GM23338 (cell line): Measurements from ENCODE around the gene PDK4. TPM values are rescaled to one million over a fixed set of nuclear protein-coding genes. Genes with fewer than 3 reads are reported as not detected.

Experiments used
- CREB1 ChIP-seq: fragments of 250-450 bp; sonication (Bioruptor Pico); IDR thresholded peaks from 2 replicates; pipeline ENCODE4 v1.5.0; 2020; ENCODE audit warnings: low read depth, mild to moderate bottlenecking, moderate library complexity
- CTCF ChIP-seq, 2 experiments: fragments of 200-600 bp in 1 of 2; sonication (generic) in 1 of 2; conservative IDR thresholded peaks; 2 replicates each; pipeline versions ENCODE4 v1.5.1 to v1.6.1; 2016 to 2017; ENCODE audit warnings: antibody characterized with exemption in 2 of 2, low read depth in 2 of 2, mild to moderate bottlenecking in 2 of 2, moderate library complexity in 1 of 2
- EZH2 ChIP-seq: fragments of 200-600 bp; sonication (generic); IDR thresholded peaks from one replicate; pipeline ENCODE4 v1.8.0; 2017; ENCODE audit warnings: antibody characterized with exemption, mild to moderate bottlenecking, low read depth; ENCODE audit not compliant: unreplicated experiment
- ZNF462 ChIP-seq: fragments of 250-450 bp; sonication (Bioruptor Pico); IDR thresholded peaks from 2 replicates; pipeline ENCODE4 v1.5.0; 2020; ENCODE audit warnings: mild to moderate bottlenecking, moderate library complexity
- polyA plus RNA-seq: library from polyadenylated mRNA; unstranded; fragments of >200 nt; fragmentation: Nextera tagmentation; extraction: Ambion mirVana; gene quantifications from 2 replicates; pipeline ENCODE4 v1.2.1, GENCODE V29; 2016
- total RNA-seq: library from RNA; depleted of rRNA; stranded (reverse); fragments of >200 nt; shearing (Covaris generic); gene quantifications from 2 replicates; pipeline ENCODE4 v1.2.3, GENCODE V29; 2014

Gene PDK4
- total and polyA plus RNA-seq, 2 experiments from 2014 or later, result 0.32 TPM; not detected in 1

DNA sequence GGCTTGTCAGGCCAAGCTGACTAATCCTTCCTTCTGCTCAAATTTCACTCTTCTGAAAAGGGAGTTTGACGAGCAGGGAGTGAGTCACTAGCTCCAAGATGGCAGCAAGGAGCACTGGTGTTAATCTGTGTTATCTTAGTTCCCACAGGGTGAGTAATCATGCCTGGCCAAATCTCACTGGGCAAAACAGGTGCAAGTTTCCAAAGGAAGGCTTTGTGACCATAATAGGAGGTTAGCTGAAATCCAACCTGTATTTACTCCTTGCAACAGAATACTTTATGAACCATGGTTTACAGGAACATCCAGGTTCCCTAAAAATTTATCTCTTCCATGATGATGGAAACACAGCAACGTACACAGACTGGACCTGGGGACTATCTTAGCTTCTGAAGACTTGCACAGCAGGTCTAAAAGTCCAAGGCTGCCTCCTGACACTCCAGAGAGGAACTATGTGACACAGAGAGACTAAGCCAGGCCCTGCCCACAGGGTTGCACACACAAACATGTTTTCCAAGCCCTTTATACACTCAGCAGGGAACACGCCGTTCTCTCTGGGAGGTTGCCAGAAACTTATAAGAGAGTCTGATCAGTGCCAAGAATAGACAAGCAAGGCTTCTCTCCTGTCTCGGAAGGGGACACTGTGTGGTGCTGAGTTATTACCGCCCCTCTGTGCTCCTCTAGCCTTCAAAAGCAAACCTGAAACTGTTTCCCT, 46.3 kb downstream of the PDK4 start (continued):
- TF ChIP-seq ZNF462 (no peak), CTCF (conservative IDR thresholded peaks at IDR 0.05; ENCODE audit: low read depth in 2 of 2) (no peak), CREB1 (CRISPR knock-in tag) (no peak), EZH2 (no peak)
